Stimulated activated CD4-positive, alpha-beta T cell treated with anti-CD3 and anti-CD28 coated beads, Interleukin-4, amount 100 ng/mL, for 1 hour (primary cell): ENCODE measurements around the gene RELL1.

ENCODE experiments used
- DNase-seq: peaks from one replicate; pipeline ENCODE4 v3.0.0-alpha.2; 2020

Gene RELL1

GRCh38 chr4:37664696-37665095 is 21.5 kb downstream of the RELL1 start:
- no peak for DNase-seq

- DNase-seq, result no peak
Measured at GRCh38 chr4:37663552-37663951, 22.6 kb downstream of the RELL1 start.

GRCh38 chr4:37662861-37663390 is 23.2 kb downstream of the RELL1 start:
- DNase-seq, result no peak

- no peak for DNase-seq
Measured at GRCh38 chr4:37662251-37662650, 23.9 kb downstream of the RELL1 start.

- no peak for DNase-seq
Measured at GRCh38 chr4:37661772-37662171, 24.4 kb downstream of the RELL1 start.

GRCh38 chr4:37659696-37660095 is 26.5 kb downstream of the RELL1 start:
- DNase-seq, result no peak

- no peak for DNase-seq
Measured at GRCh38 chr4:37656649-37657048, 29.5 kb downstream of the RELL1 start.

- DNase-seq, result no peak
Measured at GRCh38 chr4:37653601-37654000, 32.6 kb downstream of the RELL1 start.

- DNase-seq, result no peak
Measured at GRCh38 chr4:37652747-37653527, 33.2 kb downstream of the RELL1 start.

GRCh38 chr4:37651781-37652377 is 34.3 kb downstream of the RELL1 start:
- DNase-seq, result no peak

GRCh38 chr4:37650481-37650880 is 35.7 kb downstream of the RELL1 start:
- DNase-seq, result no peak

- no peak for DNase-seq
Measured at GRCh38 chr4:37649268-37649667, 36.9 kb downstream of the RELL1 start.

- DNase-seq, result no peak
Measured at GRCh38 chr4:37648084-37648817, 37.9 kb downstream of the RELL1 start.

- no peak for DNase-seq
Measured at GRCh38 chr4:37646247-37646646, 39.9 kb downstream of the RELL1 start.

GRCh38 chr4:37645736-37646135 is 40.4 kb downstream of the RELL1 start:
- DNase-seq, result no peak

- no peak for DNase-seq
Measured at GRCh38 chr4:37644962-37645361, 41.2 kb downstream of the RELL1 start.

- no peak for DNase-seq
Measured at GRCh38 chr4:37641886-37642849, 44.0 kb downstream of the RELL1 start.

- no peak for DNase-seq
Measured at GRCh38 chr4:37641352-37641751, 44.8 kb downstream of the RELL1 start.

- no peak for DNase-seq
Measured at GRCh38 chr4:37639551-37640285, 46.5 kb downstream of the RELL1 start.

GRCh38 chr4:37635155-37635554 is 51.0 kb downstream of the RELL1 start:
- DNase-seq, result no peak

GRCh38 chr4:37634180-37634579 is 52.0 kb downstream of the RELL1 start:
- no peak for DNase-seq

- no peak for DNase-seq
Measured at GRCh38 chr4:37632836-37633235, 53.3 kb downstream of the RELL1 start.
